ENCODE data around the gene PATE2. TPM values are rescaled to one million over a fixed set of nuclear protein-coding genes. Genes with fewer than 3 reads are reported as not detected.

Gene PATE2
- 0.06 and 0.07 TPM in 2 replicates for polyA plus RNA-seq (2012; rRNA removed)
- 0.05 and 0.09 TPM in 2 replicates for polyA plus RNA-seq (2012; cell fraction: cytosol; rRNA removed)
- polyA plus RNA-seq (2012; cell fraction: nucleus; rRNA removed), result 0.05 and 0.13 TPM in 2 replicates

GRCh38 chr11:125778728-125779127 lies at the start of gene PATE2:
Gene PATE2 (minus strand): TSS chr11:125778828. CDS start chr11:125778773, 55 bp downstream.
- no peak for DNase-seq
- ChIA-PET CTCF (no interaction called here), POLR2A (no interaction called here)
- peak within 1 kb of the TSS; percentile 29; the same call in 1 of the 2 replicates for H2AFZ ChIP-seq (ENCODE audit: low read depth)
- H3K4me1 ChIP-seq (ENCODE audit: control insufficient read depth in 1 of 2, insufficient read depth in 2 of 2, low read depth in 1 of 2, low read length in 1 of 2), result peaks cover 0 to 17% of the 10 kb centered on the region in 2 experiments; a peak in 1 of 4 replicates
- H3K36me3 ChIP-seq (replicated peaks in 1 of 2; ENCODE audit: control insufficient read depth in 1 of 2, insufficient read depth in 2 of 2, low read length in 1 of 2), result no peaks in the 10 kb centered on the region
- H3K4me2 ChIP-seq, result peak within 1 kb of the TSS; percentile 13; the same call in 1 of the 2 replicates
- no peak within 1 kb of the TSS for H3K4me3 ChIP-seq (ENCODE audit: low read depth in 2 of 2, low read length in 1 of 2)
- H3K9me2 ChIP-seq, result no peaks in the 10 kb centered on the region
- TF ChIP-seq JUND (IDR thresholded peaks at IDR 0.05) (no peak), FOXM1 (IDR thresholded peaks at IDR 0.05; ENCODE audit: low read depth) (no peak)
- TF ChIP-seq, protein P1, sequence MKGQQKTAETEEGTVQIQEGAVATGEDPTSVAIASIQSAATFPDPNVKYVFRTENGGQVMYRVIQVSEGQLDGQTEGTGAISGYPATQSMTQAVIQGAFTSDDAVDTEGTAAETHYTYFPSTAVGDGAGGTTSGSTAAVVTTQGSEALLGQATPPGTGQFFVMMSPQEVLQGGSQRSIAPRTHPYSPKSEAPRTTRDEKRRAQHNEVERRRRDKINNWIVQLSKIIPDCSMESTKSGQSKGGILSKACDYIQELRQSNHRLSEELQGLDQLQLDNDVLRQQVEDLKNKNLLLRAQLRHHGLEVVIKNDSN (IDR thresholded peaks at IDR 0.05; ENCODE audit: borderline replicate concordance, low read depth), result no peak
- no peaks in the 10 kb centered on the region for H4K20me1 ChIP-seq (ENCODE audit: insufficient read depth)
- no peak within 1 kb of the TSS for H3K9ac ChIP-seq
- H3K27ac ChIP-seq (ENCODE audit: low read depth in 2 of 2, low read length in 1 of 2), result no peak within 1 kb of the TSS
- H3K27me3 ChIP-seq (ENCODE audit: insufficient read depth), result no peaks in the 10 kb centered on the region
- no peaks in the 10 kb centered on the region for H3K79me2 ChIP-seq (ENCODE audit: insufficient read depth)
- peaks cover 4% of the 10 kb centered on the region for H3F3A ChIP-seq (replicated peaks; ENCODE audit: insufficient read depth)
- H3K9me3 ChIP-seq, result no peaks in the 10 kb centered on the region

GRCh38 chr11:125807909-125808308 lies 29.3 kb upstream of the PATE2 start:
- 36% methylated on average over 1 of the region's 1 CpG for WGBS (ENCODE audit: low lambda C conversion rate)
- CTCF ChIA-PET, result no interaction called here
- no peak for DNase-seq
- H3K9ac ChIP-seq, result peak overlapping the region; percentile 9; the same call in 1 of the 2 replicates
- H2AFZ ChIP-seq (ENCODE audit: low read depth), result peak overlapping the region; percentile 59; the same call in 1 of the 2 replicates
- no peaks in the 10 kb centered on the region for H3F3A ChIP-seq (replicated peaks; ENCODE audit: insufficient read depth)
- no peaks in the 10 kb centered on the region for H3K9me3 ChIP-seq
- no peaks in the 10 kb centered on the region for H3K79me2 ChIP-seq (ENCODE audit: insufficient read depth)
- peak overlapping the region; percentile 50 for H3K4me2 ChIP-seq
- H3K9me2 ChIP-seq, result no peaks in the 10 kb centered on the region
- POLR2A ChIA-PET, result no interaction called here
- no peak overlapping the region for H3K27ac ChIP-seq (ENCODE audit: low read depth in 2 of 2, low read length in 1 of 2)
- TF ChIP-seq SIN3A (IDR thresholded peaks at IDR 0.05; ENCODE audit: borderline replicate concordance, low read depth, low read length), result no peak
- TF ChIP-seq NFIC (IDR thresholded peaks at IDR 0.05; ENCODE audit: borderline replicate concordance), result peak; percentile 22; the same call in 1 of the 2 replicates
- TF ChIP-seq MEF2A (IDR thresholded peaks at IDR 0.05; ENCODE audit: borderline replicate concordance, low read depth), result no peak
- H3K4me3 ChIP-seq (ENCODE audit: low read depth in 2 of 2, low read length in 1 of 2), result no peak overlapping the region
- peaks cover 0 to 3% of the 10 kb centered on the region in 2 experiments; a peak in 1 of 4 replicates for H3K4me1 ChIP-seq (ENCODE audit: control insufficient read depth in 1 of 2, insufficient read depth in 2 of 2, low read depth in 1 of 2, low read length in 1 of 2)
- no peaks in the 10 kb centered on the region for H4K20me1 ChIP-seq (ENCODE audit: insufficient read depth)
- no peaks in the 10 kb centered on the region for H3K27me3 ChIP-seq (ENCODE audit: insufficient read depth)
- no peaks in the 10 kb centered on the region for H3K36me3 ChIP-seq (replicated peaks in 1 of 2; ENCODE audit: control insufficient read depth in 1 of 2, insufficient read depth in 2 of 2, low read length in 1 of 2)

- Histone ChIP-seq H3K4me2 (no peak overlapping the region), H3K9me2 (no peaks in the 10 kb centered on the region), H3K79me2 (ENCODE audit: insufficient read depth) (no peaks in the 10 kb centered on the region), H3K4me1 (ENCODE audit: control insufficient read depth in 1 of 2, insufficient read depth in 2 of 2, low read depth in 1 of 2, low read length in 1 of 2) (no peaks in the 10 kb centered on the region), H4K20me1 (ENCODE audit: insufficient read depth) (no peaks in the 10 kb centered on the region), H3K27me3 (ENCODE audit: insufficient read depth) (no peaks in the 10 kb centered on the region), H2AFZ (ENCODE audit: low read depth) (no peak overlapping the region), H3K9me3 (peaks cover 12% of the 10 kb centered on the region), H3K27ac (ENCODE audit: low read depth in 2 of 2, low read length in 1 of 2) (no peak overlapping the region), H3F3A (replicated peaks; ENCODE audit: insufficient read depth) (no peaks in the 10 kb centered on the region), H3K4me3 (ENCODE audit: low read depth in 2 of 2, low read length in 1 of 2) (no peak overlapping the region), H3K9ac (no peak overlapping the region), H3K36me3 (replicated peaks in 1 of 2; ENCODE audit: control insufficient read depth in 1 of 2, insufficient read depth in 2 of 2, low read length in 1 of 2) (no peaks in the 10 kb centered on the region)
- DNase-seq, result no peak
- WGBS (ENCODE audit: low lambda C conversion rate), result 2% methylated on average over 1 of the region's 1 CpG
- POLR2A ChIA-PET, result no interaction called here
- CTCF ChIA-PET, result no interaction called here
- TF ChIP-seq JUND (IDR thresholded peaks at IDR 0.05), result no peak
- no peak for TF ChIP-seq RCOR1 (IDR thresholded peaks at IDR 0.05; ENCODE audit: low read length)
- no peak for TF ChIP-seq MAX (IDR thresholded peaks at IDR 0.05; ENCODE audit: low read depth)
- no peak for TF ChIP-seq CHD2 (IDR thresholded peaks at IDR 0.05; ENCODE audit: low read length, partially characterized antibody)
- TF ChIP-seq MXI1 (IDR thresholded peaks at IDR 0.05; ENCODE audit: low read depth, low read length), result no peak
- TF ChIP-seq SMC3 (IDR thresholded peaks at IDR 0.05; ENCODE audit: low read depth, low read length), result no peak
- no peak for TF ChIP-seq RAD21 (IDR thresholded peaks at IDR 0.05; ENCODE audit: low read length)
- no peak for TF ChIP-seq RFX5 (IDR thresholded peaks at IDR 0.05; ENCODE audit: low read length)
- TF ChIP-seq ELF1 (IDR thresholded peaks at IDR 0.05), result no peak
- TF ChIP-seq, protein P2, sequence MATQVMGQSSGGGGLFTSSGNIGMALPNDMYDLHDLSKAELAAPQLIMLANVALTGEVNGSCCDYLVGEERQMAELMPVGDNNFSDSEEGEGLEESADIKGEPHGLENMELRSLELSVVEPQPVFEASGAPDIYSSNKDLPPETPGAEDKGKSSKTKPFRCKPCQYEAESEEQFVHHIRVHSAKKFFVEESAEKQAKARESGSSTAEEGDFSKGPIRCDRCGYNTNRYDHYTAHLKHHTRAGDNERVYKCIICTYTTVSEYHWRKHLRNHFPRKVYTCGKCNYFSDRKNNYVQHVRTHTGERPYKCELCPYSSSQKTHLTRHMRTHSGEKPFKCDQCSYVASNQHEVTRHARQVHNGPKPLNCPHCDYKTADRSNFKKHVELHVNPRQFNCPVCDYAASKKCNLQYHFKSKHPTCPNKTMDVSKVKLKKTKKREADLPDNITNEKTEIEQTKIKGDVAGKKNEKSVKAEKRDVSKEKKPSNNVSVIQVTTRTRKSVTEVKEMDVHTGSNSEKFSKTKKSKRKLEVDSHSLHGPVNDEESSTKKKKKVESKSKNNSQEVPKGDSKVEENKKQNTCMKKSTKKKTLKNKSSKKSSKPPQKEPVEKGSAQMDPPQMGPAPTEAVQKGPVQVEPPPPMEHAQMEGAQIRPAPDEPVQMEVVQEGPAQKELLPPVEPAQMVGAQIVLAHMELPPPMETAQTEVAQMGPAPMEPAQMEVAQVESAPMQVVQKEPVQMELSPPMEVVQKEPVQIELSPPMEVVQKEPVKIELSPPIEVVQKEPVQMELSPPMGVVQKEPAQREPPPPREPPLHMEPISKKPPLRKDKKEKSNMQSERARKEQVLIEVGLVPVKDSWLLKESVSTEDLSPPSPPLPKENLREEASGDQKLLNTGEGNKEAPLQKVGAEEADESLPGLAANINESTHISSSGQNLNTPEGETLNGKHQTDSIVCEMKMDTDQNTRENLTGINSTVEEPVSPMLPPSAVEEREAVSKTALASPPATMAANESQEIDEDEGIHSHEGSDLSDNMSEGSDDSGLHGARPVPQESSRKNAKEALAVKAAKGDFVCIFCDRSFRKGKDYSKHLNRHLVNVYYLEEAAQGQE (IDR thresholded peaks at IDR 0.05; ENCODE audit: low read depth, low read length), result no peak
- no peak for TF ChIP-seq GABPA (IDR thresholded peaks at IDR 0.05; ENCODE audit: low read depth)
- TF ChIP-seq, protein P1 (IDR thresholded peaks at IDR 0.05; ENCODE audit: borderline replicate concordance, low read depth), result no peak
- TF ChIP-seq TAF1 (IDR thresholded peaks at IDR 0.05; ENCODE audit: borderline replicate concordance, low read depth, low read length), result no peak
- TF ChIP-seq FOSL2 (IDR thresholded peaks at IDR 0.05; ENCODE audit: borderline replicate concordance, low read depth), result no peak
- TF ChIP-seq NFIC (IDR thresholded peaks at IDR 0.05; ENCODE audit: borderline replicate concordance), result no peak
- no peak for TF ChIP-seq SIN3A (IDR thresholded peaks at IDR 0.05; ENCODE audit: borderline replicate concordance, low read depth, low read length)
These were observed 23.8 kb upstream of the PATE2 start for GRCh38 chr11:125802387-125802786.
